Medulla oblongata (tissue), 1 donor: Measurements from ENCODE around the gene MFN2.
"Not testable (repeated sequence)": the region's sequence is repeated elsewhere in the genome, so short reads cannot be mapped to it uniquely, and the experiment has no call there.

Source experiments
- DNase-seq: peaks from one replicate; pipeline ENCODE4 v3.0.0-alpha.2; 2015; ENCODE audit errors: extremely low spot score

Gene MFN2

GRCh38 chr1:11979851-11980675 is at the start of gene MFN2:
Gene MFN2 (plus strand): TSS chr1:11980444. CDS start chr1:11989169, 8,725 bp downstream.
- peak; percentile 96 for DNase-seq

GRCh38 chr1:11930571-11931445 is 49.4 kb upstream of the MFN2 start:
- DNase-seq: no peak

- DNase-seq: no peak
Measured at GRCh38 chr1:11931845-11932244, 48.4 kb upstream of the MFN2 start.

- DNase-seq: peak; percentile 87
Measured at GRCh38 chr1:11934302-11935056, 45.8 kb upstream of the MFN2 start, which contains the start of gene PLOD1. Gene PLOD1 (plus strand): TSS chr1:11934717. CDS start chr1:11934780, 63 bp downstream.

- DNase-seq: no peak
Measured at GRCh38 chr1:11935057-11935412, 45.2 kb upstream of the MFN2 start.

- DNase-seq: not testable (repeated sequence)
Measured at GRCh38 chr1:11935733-11936132, 44.5 kb upstream of the MFN2 start.

- peak; percentile 6 for DNase-seq
Measured at GRCh38 chr1:11938722-11939526, 41.3 kb upstream of the MFN2 start.

- not testable (repeated sequence) for DNase-seq
Measured at GRCh38 chr1:11939794-11940193, 40.5 kb upstream of the MFN2 start.

GRCh38 chr1:11940260-11940921 is 39.9 kb upstream of the MFN2 start:
- DNase-seq: peak; percentile 88

- DNase-seq: no peak
Measured at GRCh38 chr1:11942280-11942679, 38.0 kb upstream of the MFN2 start.

GRCh38 chr1:11943619-11944018 is 36.6 kb upstream of the MFN2 start:
- DNase-seq: no peak

GRCh38 chr1:11944358-11944931 is 35.8 kb upstream of the MFN2 start:
- no peak for DNase-seq

- no peak for DNase-seq
Measured at GRCh38 chr1:11946647-11947046, 33.6 kb upstream of the MFN2 start.

GRCh38 chr1:11948822-11949458 is 31.3 kb upstream of the MFN2 start:
- DNase-seq: no peak

- peak; percentile 7 for DNase-seq
Measured at GRCh38 chr1:11951901-11952300, 28.3 kb upstream of the MFN2 start.

- peak; percentile 42 for DNase-seq
Measured at GRCh38 chr1:11952455-11953109, 27.7 kb upstream of the MFN2 start.

- DNase-seq: no peak
Measured at GRCh38 chr1:11955221-11955620, 25.0 kb upstream of the MFN2 start.

- no peak for DNase-seq
Measured at GRCh38 chr1:11957398-11957797, 22.8 kb upstream of the MFN2 start.

GRCh38 chr1:11957897-11958296 is 22.3 kb upstream of the MFN2 start:
- DNase-seq: no peak
